DND-41 (cell line): ENCODE results near the gene SLC6A15.

Experiments
- ATAC-seq: fragments of 200-7000 bp; cut with Tn5 transposase; 3 replicates; pipeline ENCODE4 v1.9.1; 2021; ENCODE audit warnings: low read depth; ENCODE audit not compliant: insufficient read depth
- DNase-seq: peaks from one replicate; pipeline ENCODE4 v3.0.0-alpha.2; 2020
- H2AFZ ChIP-seq: 2 replicates; pipeline ENCODE4 v1.6.0; 2012; ENCODE audit warnings: low read depth, low read length
- H3K27ac ChIP-seq: 2 replicates; pipeline ENCODE4 v1.5.1; 2012; ENCODE audit warnings: low read length, inconsistent platforms
- H3K27me3 ChIP-seq: fragments of 200-600 bp; sonication (generic); 2 replicates; pipeline ENCODE4 v1.6.0; 2012; ENCODE audit warnings: low read length, mild to moderate bottlenecking, inconsistent platforms; ENCODE audit not compliant: insufficient read depth, poor library complexity
- H3K36me3 ChIP-seq: 2 replicates; pipeline ENCODE4 v1.5.1; 2012; ENCODE audit warnings: low read length, inconsistent platforms; ENCODE audit not compliant: insufficient read depth
- H3K4me1 ChIP-seq: 2 replicates; pipeline ENCODE4 v1.5.1; 2012; ENCODE audit warnings: mild to moderate bottlenecking, low read length; ENCODE audit not compliant: insufficient read depth
- H3K4me2 ChIP-seq: 2 replicates; pipeline ENCODE4 v1.6.0; 2012; ENCODE audit warnings: mild to moderate bottlenecking, moderate library complexity, low read length, inconsistent platforms; ENCODE audit not compliant: insufficient read depth
- H3K4me3 ChIP-seq, 2 experiments: fragments of 200-600 bp in 1 of 2; shearing (Covaris generic) in 1 of 2; 2 replicates each; pipeline ENCODE4 v1.5.1; 2012 to 2016; ENCODE audit warnings: inconsistent platforms in 2 of 2, low read length in 2 of 2, mild to moderate bottlenecking in 2 of 2, low read depth in 1 of 2, moderate library complexity in 1 of 2
- H3K79me2 ChIP-seq: 2 replicates; pipeline ENCODE4 v1.6.0; 2012; ENCODE audit warnings: low read length, inconsistent platforms; ENCODE audit not compliant: insufficient read depth
- H3K9ac ChIP-seq: 2 replicates; pipeline ENCODE4 v1.6.0; 2012; ENCODE audit warnings: low read depth, mild to moderate bottlenecking, inconsistent platforms, low read length, moderate library complexity
- H3K9me3 ChIP-seq: 2 replicates; pipeline ENCODE4 v1.5.1; 2012; ENCODE audit warnings: low read length, moderate library complexity, mild to moderate bottlenecking, inconsistent platforms; ENCODE audit not compliant: insufficient read depth, severe bottlenecking
- H4K20me1 ChIP-seq: 2 replicates; pipeline ENCODE4 v1.6.0; 2012; ENCODE audit warnings: low read length; ENCODE audit not compliant: insufficient read depth
- EZH2 ChIP-seq: IDR thresholded peaks from 3 replicates; pipeline ENCODE4 v1.6.1; 2012; ENCODE audit warnings: borderline replicate concordance, low read depth, mild to moderate bottlenecking, moderate library complexity, low read length, inconsistent platforms; ENCODE audit not compliant: severe bottlenecking
- TF ChIP-seq, protein P1 (sequence below): IDR thresholded peaks from 2 replicates; pipeline ENCODE4 v1.5.1; 2012; ENCODE audit warnings: borderline replicate concordance, low read length, moderate library complexity, mild to moderate bottlenecking; ENCODE audit not compliant: poor library complexity, severe bottlenecking; ENCODE audit errors: extremely low read depth

SLC6A15 gene

DNA sequence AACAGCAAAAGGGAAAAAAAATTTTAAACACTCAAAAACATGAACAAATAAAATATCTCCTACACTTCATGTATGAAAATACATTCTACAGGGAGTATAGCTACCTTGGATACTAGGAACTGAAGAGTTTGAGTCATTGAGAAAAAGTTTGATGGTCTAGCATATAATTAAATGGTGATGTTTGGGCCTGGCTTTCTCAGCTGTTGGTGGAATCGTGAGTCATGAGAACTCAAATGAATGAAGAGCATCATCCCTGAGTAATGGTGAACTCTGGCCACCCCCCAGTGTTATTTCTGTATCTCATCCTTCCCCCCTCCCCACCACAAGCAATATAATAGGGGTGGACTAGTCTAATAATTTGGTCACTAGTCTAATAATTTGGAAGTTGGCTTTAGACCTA is 6.7 kb upstream of the SLC6A15 start:
- no peak overlapping the region for H3K4me2 ChIP-seq
- H4K20me1 ChIP-seq = no peaks in the 10 kb centered on the region
- no peaks in the 10 kb centered on the region for H3K79me2 ChIP-seq
- no peak for DNase-seq
- H3K36me3 ChIP-seq = no peaks in the 10 kb centered on the region
- no peak overlapping the region for H3K27ac ChIP-seq
- H3K9ac ChIP-seq = no peak overlapping the region
- H2AFZ ChIP-seq = no peak overlapping the region
- no peak for ATAC-seq
- no peak overlapping the region for H3K4me3 ChIP-seq
- H3K4me1 ChIP-seq = no peaks in the 10 kb centered on the region
- H3K9me3 ChIP-seq = no peaks in the 10 kb centered on the region
- no peak for TF ChIP-seq EZH2
- TF ChIP-seq, protein P1, sequence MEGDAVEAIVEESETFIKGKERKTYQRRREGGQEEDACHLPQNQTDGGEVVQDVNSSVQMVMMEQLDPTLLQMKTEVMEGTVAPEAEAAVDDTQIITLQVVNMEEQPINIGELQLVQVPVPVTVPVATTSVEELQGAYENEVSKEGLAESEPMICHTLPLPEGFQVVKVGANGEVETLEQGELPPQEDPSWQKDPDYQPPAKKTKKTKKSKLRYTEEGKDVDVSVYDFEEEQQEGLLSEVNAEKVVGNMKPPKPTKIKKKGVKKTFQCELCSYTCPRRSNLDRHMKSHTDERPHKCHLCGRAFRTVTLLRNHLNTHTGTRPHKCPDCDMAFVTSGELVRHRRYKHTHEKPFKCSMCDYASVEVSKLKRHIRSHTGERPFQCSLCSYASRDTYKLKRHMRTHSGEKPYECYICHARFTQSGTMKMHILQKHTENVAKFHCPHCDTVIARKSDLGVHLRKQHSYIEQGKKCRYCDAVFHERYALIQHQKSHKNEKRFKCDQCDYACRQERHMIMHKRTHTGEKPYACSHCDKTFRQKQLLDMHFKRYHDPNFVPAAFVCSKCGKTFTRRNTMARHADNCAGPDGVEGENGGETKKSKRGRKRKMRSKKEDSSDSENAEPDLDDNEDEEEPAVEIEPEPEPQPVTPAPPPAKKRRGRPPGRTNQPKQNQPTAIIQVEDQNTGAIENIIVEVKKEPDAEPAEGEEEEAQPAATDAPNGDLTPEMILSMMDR = no peak
- H3K27me3 ChIP-seq = no peaks in the 10 kb centered on the region

DNA sequence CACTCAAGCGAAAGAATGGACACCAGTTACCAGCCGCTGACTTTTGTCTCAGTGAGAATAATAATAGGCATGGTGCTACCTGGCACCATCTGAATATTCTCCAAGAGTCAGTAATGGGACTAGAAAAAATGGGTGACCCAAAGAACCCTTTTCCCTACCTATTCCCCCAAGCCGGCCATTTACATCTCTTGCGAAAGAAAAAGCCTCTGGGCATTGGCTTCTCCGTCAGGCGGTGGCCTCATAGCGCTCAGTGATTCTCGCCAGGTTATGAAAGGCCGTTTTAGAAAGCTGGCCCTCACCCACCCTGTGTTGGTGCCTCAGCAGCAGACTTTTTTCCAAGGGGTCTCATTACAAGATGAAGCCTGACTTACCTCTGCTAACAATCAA is 523 bp upstream of the SLC6A15 start:
- Histone ChIP-seq H2AFZ (no peak overlapping the region), H4K20me1 (no peaks in the 10 kb centered on the region), H3K36me3 (no peaks in the 10 kb centered on the region), H3K4me3 (no peak overlapping the region), H3K4me2 (no peak overlapping the region), H3K9me3 (no peaks in the 10 kb centered on the region), H3K27ac (no peak overlapping the region), H3K9ac (no peak overlapping the region), H3K27me3 (no peaks in the 10 kb centered on the region), H3K79me2 (no peaks in the 10 kb centered on the region), H3K4me1 (no peaks in the 10 kb centered on the region)
- DNase-seq (no peak), ATAC-seq (no peak)
- TF ChIP-seq, protein P1 = no peak
- no peak for TF ChIP-seq EZH2

DNA sequence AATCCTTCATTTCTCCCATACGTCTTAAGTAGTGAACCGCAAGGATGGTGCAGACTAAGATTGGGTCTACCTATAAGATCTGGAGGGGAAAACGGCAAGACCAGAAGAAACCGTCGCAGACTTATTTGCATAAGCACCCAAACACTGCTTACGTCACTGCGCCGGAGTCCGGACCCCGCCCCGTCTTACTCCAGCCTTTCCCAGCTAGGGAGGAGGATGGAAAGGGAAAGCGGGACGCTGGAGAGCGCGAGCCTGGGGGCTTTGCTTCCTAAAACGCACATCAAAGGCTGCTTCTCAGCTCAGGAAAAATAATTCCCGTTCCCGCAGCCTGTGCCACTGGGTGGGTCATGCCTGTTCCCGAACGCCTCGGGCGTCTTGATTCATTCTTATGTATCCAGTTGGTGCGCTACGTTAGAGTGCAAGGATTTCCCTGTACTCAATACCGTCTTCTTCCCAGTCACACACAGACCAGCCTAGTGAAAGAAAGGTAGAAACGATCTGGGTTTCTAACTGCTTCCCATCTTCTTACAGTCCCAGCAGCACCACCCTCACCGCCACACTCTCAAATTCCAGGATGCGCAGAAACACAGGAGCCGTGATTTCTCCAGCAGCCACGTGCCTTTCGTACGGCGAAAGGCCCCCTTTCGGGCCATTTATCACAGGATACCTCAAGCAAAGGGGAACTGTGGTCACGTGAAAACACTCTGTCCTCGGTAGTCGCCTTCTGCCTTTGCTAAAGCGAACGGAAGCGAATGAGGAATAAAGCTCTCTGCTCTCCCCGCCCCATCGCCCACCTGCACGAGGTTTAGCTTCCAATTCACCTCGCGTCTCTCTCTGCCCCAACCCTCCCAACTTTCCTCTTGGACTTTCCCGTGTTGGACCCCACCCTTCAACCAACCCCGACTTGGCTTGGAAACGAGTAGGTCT is 1.1 kb downstream of the SLC6A15 start:
- no peak overlapping the region for H2AFZ ChIP-seq
- H3K36me3 ChIP-seq = no peaks in the 10 kb centered on the region
- DNase-seq (no peak), ATAC-seq (no peak)
- H3K4me3 ChIP-seq = no peak overlapping the region
- no peaks in the 10 kb centered on the region for H3K27me3 ChIP-seq
- H3K9me3 ChIP-seq = no peaks in the 10 kb centered on the region
- TF ChIP-seq EZH2 = no peak
- TF ChIP-seq, protein P1 = no peak
- no peaks in the 10 kb centered on the region for H4K20me1 ChIP-seq
- H3K27ac ChIP-seq = no peak overlapping the region
- no peak overlapping the region for H3K9ac ChIP-seq
- H3K4me2 ChIP-seq = no peak overlapping the region
- H3K4me1 ChIP-seq = no peaks in the 10 kb centered on the region
- no peaks in the 10 kb centered on the region for H3K79me2 ChIP-seq
